HG03196 (cell line): ENCODE data around the gene ZBTB1.

Experiments used
- ATAC-seq: cut with Tn5 transposase; IDR thresholded peaks from one replicate; pipeline ENCODE4 v1.9.1; 2021; ENCODE audit not compliant: unreplicated experiment

ZBTB1 gene

GRCh38 chr14:64504310-64504896 lies at the start of gene ZBTB1:
Gene ZBTB1 (plus strand): TSS chr14:64504770. CDS start chr14:64521505, 16,735 bp downstream.
- ATAC-seq: peak; percentile 22

- ATAC-seq: no peak
These were observed 45.0 kb upstream of the ZBTB1 start for GRCh38 chr14:64459405-64460136.

- no peak for ATAC-seq
These were observed 43.3 kb upstream of the ZBTB1 start for GRCh38 chr14:64461221-64461620.

GRCh38 chr14:64463195-64463594 lies 41.4 kb upstream of the ZBTB1 start:
- no peak for ATAC-seq

- no peak for ATAC-seq
These were observed 40.7 kb upstream of the ZBTB1 start for GRCh38 chr14:64463873-64464272.

- ATAC-seq: no peak
These were observed 39.9 kb upstream of the ZBTB1 start for GRCh38 chr14:64464651-64465050.

GRCh38 chr14:64465191-64465822 lies 39.3 kb upstream of the ZBTB1 start, which contains the start of gene AKAP5:
Gene AKAP5 (plus strand): TSS chr14:64465499. CDS start chr14:64468395, 2,896 bp downstream.
- ATAC-seq: peak; percentile 60

GRCh38 chr14:64465831-64466554 lies 38.6 kb upstream of the ZBTB1 start:
- no peak for ATAC-seq

GRCh38 chr14:64467101-64467500 lies 37.5 kb upstream of the ZBTB1 start:
- no peak for ATAC-seq

GRCh38 chr14:64467566-64467965 lies 37.0 kb upstream of the ZBTB1 start:
- no peak for ATAC-seq

GRCh38 chr14:64468451-64468850 lies 36.1 kb upstream of the ZBTB1 start:
- ATAC-seq: no peak

GRCh38 chr14:64474041-64474440 lies 30.5 kb upstream of the ZBTB1 start:
- no peak for ATAC-seq

- no peak for ATAC-seq
These were observed 29.9 kb upstream of the ZBTB1 start for GRCh38 chr14:64474698-64475097.

GRCh38 chr14:64475585-64476273 lies 28.8 kb upstream of the ZBTB1 start:
- ATAC-seq: no peak

GRCh38 chr14:64476438-64476837 lies 28.1 kb upstream of the ZBTB1 start:
- no peak for ATAC-seq

GRCh38 chr14:64478634-64479250 lies 25.8 kb upstream of the ZBTB1 start:
- ATAC-seq: no peak

- no peak for ATAC-seq
These were observed 15.9 kb upstream of the ZBTB1 start for GRCh38 chr14:64488590-64489099.

GRCh38 chr14:64491637-64492036 lies 12.9 kb upstream of the ZBTB1 start:
- no peak for ATAC-seq

- ATAC-seq: no peak
These were observed 11.1 kb upstream of the ZBTB1 start for GRCh38 chr14:64493455-64493854.

GRCh38 chr14:64495252-64495651 lies 9.3 kb upstream of the ZBTB1 start:
- ATAC-seq: no peak
